HCT116 (cell line): ENCODE results near the gene LHX8. TPM values are rescaled to one million over a fixed set of nuclear protein-coding genes. Genes with fewer than 3 reads are reported as not detected.

Source experiments
- ATAC-seq: fragments of 200-7000 bp; cut with Tn5 transposase; 2 replicates; pipeline ENCODE4 v1.9.1; 2020; ENCODE audit warnings: mild to moderate bottlenecking, moderate library complexity
- BruUV-seq: library from RNA; stranded (reverse); fragments of 400-500 nt; replicated peaks from 2 replicates; lab custom pipeline; 2021; lab: Mats Ljungman, UMichigan
- CTCF ChIA-PET: fragments of 300-600 bp; sonication (Branson Sonifier 250); formaldehyde crosslinking; loops from one replicate; lab custom pipeline; 2021; ENCODE audit warnings: antibody characterized with exemption; lab: Charles Lee
- POLR2A ChIA-PET: fragments of 300-600, 350-600 bp; sonication (Branson Sonifier 250); formaldehyde crosslinking; loops from one replicate; lab custom pipeline; 2021; ENCODE audit warnings: antibody characterized with exemption; lab: Charles Lee
- RAD21 ChIA-PET, 2 experiments: fragments of 300-600 bp; sonication (Branson Sonifier 250); formaldehyde crosslinking; loops; one replicate each; lab custom pipeline; 2023; ENCODE audit warnings: low total read pairs in 2 of 2; ENCODE audit not compliant: uncharacterized antibody in 2 of 2, unreplicated experiment in 2 of 2, low non-redundant PET in 1 of 2; lab: Charles Lee
- DNase-seq: peaks from one replicate; pipeline ENCODE4 v3.0.0-alpha.2; 2010; ENCODE audit warnings: low read depth, low spot score
- H2AFZ ChIP-seq: fragments of 200-600 bp; shearing (Covaris generic), sonication (generic); 2 replicates; pipeline ENCODE4 v1.6.1; 2017; ENCODE audit warnings: low read depth, mixed run types, mixed read lengths, antibody characterized with exemption, low read length; ENCODE audit not compliant: poor library complexity, severe bottlenecking
- H3K27ac ChIP-seq: 2 replicates; pipeline ENCODE4 v1.5.1; 2012; ENCODE audit warnings: low read depth, low read length
- H3K27me3 ChIP-seq: fragments of 200-600 bp; sonication (generic); 2 replicates; pipeline ENCODE4 v1.6.1; 2016; ENCODE audit warnings: mixed run types, low read length, mixed read lengths; ENCODE audit not compliant: insufficient read depth
- H3K36me3 ChIP-seq, 2 experiments: fragments of 200-500 bp in 1 of 2; fragments of 200-600 bp in 1 of 2; sonication (Bioruptor generic) in 1 of 2; sonication (generic) in 1 of 2; 2 replicates each; pipeline versions ENCODE4 v1.5.1 to v1.6.1; 2014 to 2016; ENCODE audit warnings: low read length in 2 of 2, inconsistent platforms in 1 of 2, mixed read lengths in 1 of 2, mixed run types in 1 of 2; ENCODE audit not compliant: insufficient read depth in 2 of 2, control insufficient read depth in 1 of 2
- H3K4me1 ChIP-seq, 2 experiments: fragments of 200-600 bp in 1 of 2; sonication (generic) in 1 of 2; 2 replicates each; pipeline versions ENCODE4 v1.5.1 to v1.6.1; 2012 to 2017; ENCODE audit warnings: low read length in 2 of 2, inconsistent platforms in 1 of 2, mild to moderate bottlenecking in 1 of 2, mixed read lengths in 1 of 2, mixed run types in 1 of 2, moderate library complexity in 1 of 2; ENCODE audit not compliant: insufficient read depth in 2 of 2, control insufficient read depth in 1 of 2
- H3K4me2 ChIP-seq: fragments of 200-600 bp; sonication (generic); 2 replicates; pipeline ENCODE4 v1.6.1; 2017; ENCODE audit warnings: mixed run types, low read length, mixed read lengths
- H3K4me3 ChIP-seq, 2 experiments: fragments of 200-600 bp in 1 of 2; sonication (generic) in 1 of 2; replicated peaks in 1 of 2; 2 replicates each; pipeline ENCODE4 v1.5.1; 2011 to 2016; ENCODE audit warnings: low read length in 2 of 2, control low read depth in 1 of 2, low read depth in 1 of 2, mild to moderate bottlenecking in 1 of 2, mixed read lengths in 1 of 2, mixed run types in 1 of 2
- H3K79me2 ChIP-seq: fragments of 200-600 bp; sonication (generic); 2 replicates; pipeline ENCODE4 v1.6.1; 2017; ENCODE audit warnings: mild to moderate bottlenecking, mixed run types, low read length, moderate library complexity, mixed read lengths; ENCODE audit not compliant: insufficient read depth
- H3K9ac ChIP-seq: fragments of 200-600 bp; sonication (generic); 2 replicates; pipeline ENCODE4 v1.6.1; 2016; ENCODE audit warnings: low read length, mixed read lengths
- H3K9me2 ChIP-seq: fragments of 200-600 bp; sonication (generic), shearing (Covaris generic); 2 replicates; pipeline ENCODE4 v1.6.1; 2017; ENCODE audit warnings: mixed run types, mild to moderate bottlenecking, moderate library complexity; ENCODE audit not compliant: insufficient read depth
- H3K9me3 ChIP-seq, 2 experiments: fragments of 200-500 bp in 1 of 2; fragments of 200-600 bp in 1 of 2; sonication (Bioruptor generic) in 1 of 2; sonication (generic) in 1 of 2; 2 replicates each; pipeline ENCODE4 v1.6.1; 2014 to 2017; ENCODE audit warnings: low read length in 2 of 2, mixed read lengths in 2 of 2, inconsistent platforms in 1 of 2, low read depth in 1 of 2, mild to moderate bottlenecking in 1 of 2, mixed run types in 1 of 2, moderate library complexity in 1 of 2; ENCODE audit not compliant: control insufficient read depth in 1 of 2, insufficient read depth in 1 of 2
- H4K20me1 ChIP-seq: fragments of 200-600 bp; sonication (generic), shearing (Covaris generic); 2 replicates; pipeline ENCODE4 v1.6.1; 2017; ENCODE audit warnings: mixed run types, mild to moderate bottlenecking, moderate library complexity; ENCODE audit not compliant: insufficient read depth
- CTCF ChIP-seq, 3 experiments: fragments of 200-600 bp in 1 of 3; sonication (generic) in 1 of 3; IDR thresholded peaks in 2 of 3; conservative IDR thresholded peaks in 1 of 3; 2 replicates each; pipeline ENCODE4 v1.5.1; 2012 to 2017; ENCODE audit warnings: low read depth in 2 of 3, low read length in 2 of 3, antibody characterized with exemption in 1 of 3, borderline replicate concordance in 1 of 3, control low read depth in 1 of 3, mild to moderate bottlenecking in 1 of 3, mixed read lengths in 1 of 3, mixed run types in 1 of 3, moderate library complexity in 1 of 3; ENCODE audit not compliant: insufficient read depth in 1 of 3
- EGR1 ChIP-seq: IDR thresholded peaks from 2 replicates; pipeline ENCODE4 v1.6.1; 2012; ENCODE audit warnings: low read depth
- ELF1 ChIP-seq: IDR thresholded peaks from 2 replicates; pipeline ENCODE4 v1.6.1; 2012; ENCODE audit warnings: low read depth, borderline replicate concordance
- EZH2 ChIP-seq: fragments of 200-600 bp; sonication (generic); IDR thresholded peaks from 2 replicates; pipeline ENCODE4 v1.6.1; 2017; ENCODE audit warnings: antibody characterized with exemption, mixed run types
- MAX ChIP-seq: IDR thresholded peaks from 2 replicates; pipeline ENCODE4 v1.6.1; 2012
- POLR2A ChIP-seq: IDR thresholded peaks from 2 replicates; pipeline ENCODE4 v1.7.0; 2011; ENCODE audit warnings: borderline replicate concordance; ENCODE audit not compliant: insufficient read depth, insufficient read length; ENCODE audit errors: extremely low read depth
- SP1 ChIP-seq: IDR thresholded peaks from 2 replicates; pipeline ENCODE4 v1.6.1; 2012; ENCODE audit warnings: low read depth
- YY1 ChIP-seq: IDR thresholded peaks from 2 replicates; pipeline ENCODE4 v1.6.1; 2011; ENCODE audit warnings: low read length, low read depth, moderate library complexity, mild to moderate bottlenecking; ENCODE audit not compliant: insufficient replicate concordance; ENCODE audit errors: extremely low read depth
- ZBTB33 ChIP-seq: IDR thresholded peaks from 2 replicates; pipeline ENCODE4 v1.6.1; 2011; ENCODE audit warnings: mild to moderate bottlenecking, low read length, moderate library complexity; ENCODE audit not compliant: insufficient replicate concordance; ENCODE audit errors: extremely low read depth
- ZFX ChIP-seq: fragments of 450-650 bp; IDR thresholded peaks from 2 replicates; pipeline ENCODE4 v1.6.1; 2017
- ZNF274 ChIP-seq: fragments of 200-500 bp; sonication (Bioruptor generic); IDR thresholded peaks from 2 replicates; pipeline ENCODE4 v1.6.1; 2014; ENCODE audit warnings: mild to moderate bottlenecking, low read depth, low read length, inconsistent platforms
- intact Hi-C: fragments of 100-400 bp; cut with micrococcal nuclease; formaldehyde crosslinking; loops from 2 replicates; pipeline ENCODE4 v1.10.0; 2022
- total RNA-seq: library from RNA; stranded (reverse); gene quantifications from one replicate; pipeline ENCODE4 v1.2.1, GENCODE V29; 2021; ENCODE audit not compliant: unreplicated experiment

The LHX8 gene
- total RNA-seq, 1 experiment from 2014 or later = not detected

- no peaks in the 10 kb centered on the region for H3K9me2 ChIP-seq
- CTCF ChIA-PET = no interaction called here
- H2AFZ ChIP-seq = no peak overlapping the region
- no peaks in the 10 kb centered on the region for H4K20me1 ChIP-seq
- no peak for TF ChIP-seq MAX
- RAD21 ChIA-PET = no interaction called here
- H3K4me1 ChIP-seq = no peaks in the 10 kb centered on the region
- no peaks in the 10 kb centered on the region for H3K36me3 ChIP-seq
- ATAC-seq = no peak
- no peaks in the 10 kb centered on the region for H3K9me3 ChIP-seq
- no peak for DNase-seq
- H3K27ac ChIP-seq = no peak overlapping the region
- H3K4me3 ChIP-seq = no peak overlapping the region
- intact Hi-C loops = no loop called here
- H3K4me2 ChIP-seq = no peak overlapping the region
- POLR2A ChIA-PET = no interaction called here
- H3K27me3 ChIP-seq = peaks cover 15% of the 10 kb centered on the region
- H3K79me2 ChIP-seq = no peaks in the 10 kb centered on the region
- no peak overlapping the region for H3K9ac ChIP-seq
- BruUV-seq = no TSS peak
Observed at GRCh38 chr1:75134647-75135572, 722 bp downstream of the LHX8 start.

GRCh38 chr1:75135573-75136194 is 1.5 kb downstream of the LHX8 start:
- CTCF ChIA-PET = no interaction called here
- no peak overlapping the region for H2AFZ ChIP-seq
- H3K79me2 ChIP-seq = no peaks in the 10 kb centered on the region
- ATAC-seq (no peak), DNase-seq (no peak)
- no peak overlapping the region for H3K4me3 ChIP-seq
- POLR2A ChIA-PET = no interaction called here
- no peaks in the 10 kb centered on the region for H3K4me1 ChIP-seq
- peaks cover 19% of the 10 kb centered on the region for H3K27me3 ChIP-seq
- H3K9me3 ChIP-seq = no peaks in the 10 kb centered on the region
- no peak overlapping the region for H3K9ac ChIP-seq
- no peak overlapping the region for H3K27ac ChIP-seq
- no peaks in the 10 kb centered on the region for H4K20me1 ChIP-seq
- intact Hi-C loops = no loop called here
- H3K9me2 ChIP-seq = no peaks in the 10 kb centered on the region
- no TSS peak for BruUV-seq
- H3K4me2 ChIP-seq = no peak overlapping the region
- no peaks in the 10 kb centered on the region for H3K36me3 ChIP-seq
- RAD21 ChIA-PET = no interaction called here
- TF ChIP-seq ZBTB33 (no peak), MAX (no peak), EGR1 (no peak), YY1 (no peak), ZNF274 (no peak), ZFX (no peak), POLR2A (no peak), ELF1 (no peak), SP1 (no peak), EZH2 (no peak), CTCF (IDR thresholded peaks at IDR 0.05 in 2 of 3, conservative IDR thresholded peaks at IDR 0.05 in 1 of 3; ENCODE audit: borderline replicate concordance in 1 of 3, insufficient read depth in 1 of 3, low read depth in 2 of 3, low read length in 2 of 3) (no peak)
